ENCODE measurements around the gene HLA-DMA. TPM values are rescaled to one million over a fixed set of nuclear protein-coding genes. Genes with fewer than 3 reads are reported as not detected.

The HLA-DMA gene
- total and polyA plus RNA-seq, 2 of the 13 experiments (the other 11 are each of a cell fraction or from before 2014, with no cell fraction given) = 0.70 to 0.71 TPM

- TF ChIP-seq IKZF5 (CRISPR knock-in tag; IDR thresholded peaks at IDR 0.05) = peak; percentile 4; the same call in 1 of the 2 replicates
- TF ChIP-seq ZZZ3 (CRISPR knock-in tag; IDR thresholded peaks at IDR 0.05; ENCODE audit: borderline replicate concordance) = 0 out of 2 replicates have a peak, but pooled peaks have one; percentile 74
- TF ChIP-seq NRL (CRISPR knock-in tag; IDR thresholded peaks at IDR 0.05; ENCODE audit: borderline replicate concordance) = no peak
- TF ChIP-seq RFXANK (CRISPR knock-in tag; IDR thresholded peaks at IDR 0.05) = no peak; the same call in 1 of the 2 replicates
- TF ChIP-seq EP300 (IDR thresholded peaks at IDR 0.05; ENCODE audit: low read depth in 2 of 2, low read length in 2 of 2) = peak in 1 of 2 experiments; percentile 7; a peak in 2 of 4 replicates
- TF ChIP-seq EP300 (CRISPR knock-in tag; IDR thresholded peaks at IDR 0.05; ENCODE audit: borderline replicate concordance) = no peak
- TF ChIP-seq ZNF879 (CRISPR knock-in tag; IDR thresholded peaks at IDR 0.05) = no peak
- TF ChIP-seq KIAA2018 (CRISPR knock-in tag; IDR thresholded peaks at IDR 0.05; ENCODE audit: borderline replicate concordance) = no peak
- TF ChIP-seq ZNF552 (CRISPR knock-in tag; IDR thresholded peaks at IDR 0.05; ENCODE audit: borderline replicate concordance) = no peak
- TF ChIP-seq ZNF670 (CRISPR knock-in tag; IDR thresholded peaks at IDR 0.05; ENCODE audit: borderline replicate concordance) = 0 out of 2 replicates have a peak, but pooled peaks have one; percentile 5
- peak; percentile 13; the same call in 1 of the 2 replicates for TF ChIP-seq ZNF503 (CRISPR knock-in tag; IDR thresholded peaks at IDR 0.05)
- TF ChIP-seq ZNF513 (CRISPR knock-in tag; conservative IDR thresholded peaks at IDR 0.05) = no peak
- no peak for TF ChIP-seq NFYC (CRISPR knock-in tag; IDR thresholded peaks at IDR 0.05)
- TF ChIP-seq IRF1 (CRISPR knock-in tag; IDR thresholded peaks at IDR 0.05; ENCODE audit: low read depth) = 0 out of 2 replicates have a peak, but pooled peaks have one; percentile 42
These were observed 16.2 kb upstream of the HLA-DMA start (continued) for GRCh38 chr6:32968867-32969684.
